HepG2 (cell line): ENCODE results near the gene AK3. TPM values are rescaled to one million over a fixed set of nuclear protein-coding genes. Genes with fewer than 3 reads are reported as not detected.
A peak's percentile ranks its signal among the peaks of the same experiment; 100 is the strongest.

ENCODE experiments used
- ELF1 ChIP-seq: sonication (generic); formaldehyde crosslinking; IDR thresholded peaks from 2 replicates; pipeline ENCODE4 v1.4.0; 2020; ENCODE audit warnings: missing genetic modification reagents
- FOXO1 ChIP-seq: sonication (generic); formaldehyde crosslinking; IDR thresholded peaks from 2 replicates; pipeline ENCODE4 v1.4.0; 2020; ENCODE audit warnings: missing genetic modification reagents
- KLF9 ChIP-seq: IDR thresholded peaks from 2 replicates; pipeline ENCODE4 v1.6.1; 2016; ENCODE audit warnings: low read depth
- MAFG ChIP-seq: sonication (generic); formaldehyde crosslinking; IDR thresholded peaks from 2 replicates; pipeline ENCODE4 v1.5.1; 2020; ENCODE audit warnings: mild to moderate bottlenecking, missing genetic modification reagents
- NR3C1 ChIP-seq: sonication (generic); formaldehyde crosslinking; IDR thresholded peaks from 2 replicates; pipeline ENCODE4 v1.4.0; 2020; ENCODE audit warnings: missing genetic modification reagents
- POGK ChIP-seq: sonication (generic); formaldehyde crosslinking; conservative IDR thresholded peaks from 2 replicates; pipeline ENCODE4 v1.8.0; 2022; ENCODE audit warnings: mild to moderate bottlenecking, moderate library complexity, missing genetic modification reagents
- SMAD9 ChIP-seq: sonication (generic); formaldehyde crosslinking; IDR thresholded peaks from 2 replicates; pipeline ENCODE4 v1.5.1; 2020; ENCODE audit warnings: mild to moderate bottlenecking, missing genetic modification reagents
- SOX13 ChIP-seq, 3 experiments: fragments of 450-650 bp in 1 of 3; sonication (generic) in 1 of 3; formaldehyde crosslinking in 1 of 3; IDR thresholded peaks in 2 of 3; conservative IDR thresholded peaks in 1 of 3; 2 replicates each; pipeline versions ENCODE4 v1.5.0 to v1.6.1; 2016 to 2020; ENCODE audit warnings: antibody characterized with exemption in 1 of 3, mild to moderate bottlenecking in 1 of 3, missing compliant biosample characterization in 1 of 3, missing genetic modification reagents in 1 of 3, moderate library complexity in 1 of 3
- TSC22D2 ChIP-seq: sonication (generic); formaldehyde crosslinking; IDR thresholded peaks from 2 replicates; pipeline ENCODE4 v1.5.1; 2020; ENCODE audit warnings: missing genetic modification reagents, mild to moderate bottlenecking, borderline replicate concordance
- ZBTB40 ChIP-seq, 2 experiments: fragments of 450-650 bp in 1 of 2; sonication (generic) in 1 of 2; formaldehyde crosslinking in 1 of 2; IDR thresholded peaks; 2 replicates each; pipeline versions ENCODE4 v1.6.1 to v1.8.0; 2016 to 2022; ENCODE audit warnings: antibody characterized with exemption in 1 of 2, mild to moderate bottlenecking in 1 of 2, missing genetic modification reagents in 1 of 2
- ZNF512B ChIP-seq: sonication (generic); formaldehyde crosslinking; IDR thresholded peaks from 2 replicates; pipeline ENCODE4 v1.5.1; 2020; ENCODE audit warnings: missing genetic modification reagents, mild to moderate bottlenecking, borderline replicate concordance
- polyA plus RNA-seq, 8 experiments: library from polyadenylated mRNA; depleted of rRNA in 3 of 8; stranded (reverse) in 7 of 8; unstranded in 1 of 8; fragments of >200 nt; fragmentation: Illumina TruSeq in 4 of 8; extraction: Trizol in 4 of 8; gene quantifications; 2 replicates each; pipeline versions ENCODE4 v1.2.1 to v1.2.3, GENCODE V29; 2011 to 2016; ENCODE audit warnings: low read depth in 4 of 8, missing spikeins in 1 of 8, mixed read lengths in 1 of 8; ENCODE audit not compliant: insufficient read depth in 1 of 8
- total RNA-seq, 5 experiments: library from RNA; depleted of rRNA; stranded (reverse); fragments of >200 nt; fragmentation: Illumina TruSeq; extraction: Trizol; gene quantifications; 2 replicates each; pipeline ENCODE4 v1.2.3, GENCODE V29; 2016; ENCODE audit warnings: low read depth in 1 of 5

Gene AK3
- total and polyA plus RNA-seq, 2 of the 13 experiments (the other 11 are each of a cell fraction or from before 2014, with no cell fraction given) = 76.8 to 109 TPM

- TF ChIP-seq MAFG (CRISPR knock-in tag) (no peak), ELF1 (CRISPR knock-in tag) (peak; percentile 98), SOX13 (IDR thresholded peaks at IDR 0.05) (no peak), SOX13 (CRISPR knock-in tag; conservative IDR thresholded peaks at IDR 0.05 in 1 of 2, IDR thresholded peaks at IDR 0.05 in 1 of 2) (peak in 1 of 2 experiments; percentile 23; a peak in 1 of 4 replicates), FOXO1 (CRISPR knock-in tag) (no peak; the same call in 1 of the 2 replicates), POGK (CRISPR knock-in tag) (peak; percentile 69; the same call in 1 of the 2 replicates), SMAD9 (CRISPR knock-in tag) (no peak), ZBTB40 (IDR thresholded peaks at IDR 0.05) (0 out of 2 replicates have a peak, but pooled peaks have one; percentile 33), ZBTB40 (CRISPR knock-in tag; IDR thresholded peaks at IDR 0.05) (peak; percentile 68; the same call in 1 of the 2 replicates), ZNF512B (CRISPR knock-in tag) (no peak; the same call in 1 of the 2 replicates), TSC22D2 (CRISPR knock-in tag) (no peak), NR3C1 (no peak), KLF9 (CRISPR knock-in tag) (peak; percentile 58; the same call in 1 of the 2 replicates)
These were observed 78.7 kb downstream of the AK3 start, which contains the start of gene PLPP6 (continued) for GRCh38 chr9:4662108-4662988.
